ENCODE data around the gene GRAMD2A. TPM values are rescaled to one million over a fixed set of nuclear protein-coding genes. Genes with fewer than 3 reads are reported as not detected.

The GRAMD2A gene
- total RNA-seq, 4 donors from 2014 or later = 0.67 to 4.1 TPM; not detected in 2

- peaks cover 6 to 10% of the 10 kb centered on the region in 2 donors for H3K4me1 ChIP-seq
- H3K27me3 ChIP-seq = no peaks in the 10 kb centered on the region
- TF ChIP-seq POLR2A (IDR thresholded peaks at IDR 0.05) (no peak), CTCF (IDR thresholded peaks at IDR 0.05) (no peak)
- no peaks in the 10 kb centered on the region for H3K36me3 ChIP-seq
- DNase-seq = peak in 1 of 2 donors; percentile 40
- intact Hi-C loops (cut with DNase I; ENCODE audit: low total_unique reads) = no loop called here
- H3K27ac ChIP-seq = peak overlapping the region; percentile 93 to 98
- H3K9me3 ChIP-seq = no peaks in the 10 kb centered on the region
- peak overlapping the region; percentile 73 to 85 for H3K4me3 ChIP-seq
These were observed 31.7 kb upstream of the GRAMD2A start for GRCh38 chr15:72229076-72229946.

GRCh38 chr15:72227720-72228119 lies 30.1 kb upstream of the GRAMD2A start:
- Histone ChIP-seq H3K4me1 (peaks cover 6 to 10% of the 10 kb centered on the region in 2 donors), H3K9me3 (no peaks in the 10 kb centered on the region), H3K27ac (peak overlapping the region; percentile 93 to 98), H3K4me3 (no peak overlapping the region), H3K36me3 (no peaks in the 10 kb centered on the region), H3K27me3 (no peaks in the 10 kb centered on the region)
- no peak for TF ChIP-seq POLR2A (IDR thresholded peaks at IDR 0.05)
- TF ChIP-seq CTCF (IDR thresholded peaks at IDR 0.05) = no peak
- no peak for DNase-seq
- intact Hi-C loops (cut with DNase I; ENCODE audit: low total_unique reads) = no loop called here

GRCh38 chr15:72227192-72227586 lies 29.6 kb upstream of the GRAMD2A start:
- Histone ChIP-seq H3K36me3 (no peaks in the 10 kb centered on the region), H3K4me3 (no peak overlapping the region), H3K27me3 (no peaks in the 10 kb centered on the region), H3K27ac (peak overlapping the region in 1 of 2 donors; percentile 98), H3K9me3 (no peaks in the 10 kb centered on the region), H3K4me1 (peaks cover 6 to 10% of the 10 kb centered on the region in 2 donors)
- TF ChIP-seq CTCF (IDR thresholded peaks at IDR 0.05) (no peak), POLR2A (IDR thresholded peaks at IDR 0.05) (no peak)
- intact Hi-C loops (cut with DNase I; ENCODE audit: low total_unique reads) = no loop called here
- peak; percentile 40 to 53 for DNase-seq

GRCh38 chr15:72223278-72223677 lies 25.7 kb upstream of the GRAMD2A start:
- no peak for DNase-seq
- no peaks in the 10 kb centered on the region for H3K36me3 ChIP-seq
- H3K4me3 ChIP-seq = no peak overlapping the region
- intact Hi-C loops (cut with DNase I; ENCODE audit: low total_unique reads) = no loop called here
- H3K27me3 ChIP-seq = no peaks in the 10 kb centered on the region
- no peak overlapping the region for H3K27ac ChIP-seq
- H3K9me3 ChIP-seq = no peaks in the 10 kb centered on the region
- H3K4me1 ChIP-seq = peaks cover 5 to 6% of the 10 kb centered on the region in 2 donors
- TF ChIP-seq POLR2A (IDR thresholded peaks at IDR 0.05) = no peak
- TF ChIP-seq CTCF (IDR thresholded peaks at IDR 0.05) = no peak

- peaks cover 0 to 6% of the 10 kb centered on the region in 2 donors for H3K4me1 ChIP-seq
- no peak for TF ChIP-seq CTCF (IDR thresholded peaks at IDR 0.05)
- TF ChIP-seq POLR2A (IDR thresholded peaks at IDR 0.05) = no peak
- no peak overlapping the region for H3K4me3 ChIP-seq
- no peaks in the 10 kb centered on the region for H3K27me3 ChIP-seq
- no peak for DNase-seq
- no peaks in the 10 kb centered on the region for H3K9me3 ChIP-seq
- intact Hi-C loops (cut with DNase I; ENCODE audit: low total_unique reads) = no loop called here
- no peaks in the 10 kb centered on the region for H3K36me3 ChIP-seq
- H3K27ac ChIP-seq = no peak overlapping the region
These were observed 24.8 kb upstream of the GRAMD2A start for GRCh38 chr15:72222393-72222792.

Data from uterus (tissue), 4 donors.